GM21526 (cell line): ENCODE results near the gene EZH2.

Experiments used
- ATAC-seq: cut with Tn5 transposase; IDR thresholded peaks from one replicate; pipeline ENCODE4 v1.9.1; 2021; ENCODE audit warnings: moderate library complexity; ENCODE audit not compliant: unreplicated experiment, low FRiP score

The EZH2 gene

GRCh38 chr7:148903504-148903903 lies 19.4 kb upstream of the EZH2 start:
- ATAC-seq = no peak

GRCh38 chr7:148901178-148901577 lies 17.1 kb upstream of the EZH2 start:
- ATAC-seq = no peak

GRCh38 chr7:148898845-148899484 lies 14.9 kb upstream of the EZH2 start:
- ATAC-seq = no peak

GRCh38 chr7:148894591-148894990 lies 10.5 kb upstream of the EZH2 start:
- ATAC-seq = no peak

- ATAC-seq = no peak
Observed at GRCh38 chr7:148893071-148893470, 9.0 kb upstream of the EZH2 start.

- no peak for ATAC-seq
Observed at GRCh38 chr7:148888300-148888699, 4.2 kb upstream of the EZH2 start.

GRCh38 chr7:148886844-148887243 lies 2.8 kb upstream of the EZH2 start:
- ATAC-seq = no peak

- ATAC-seq = peak; percentile 89
Observed at GRCh38 chr7:148884299-148885022, 370 bp upstream of the EZH2 start.

- peak; percentile 34 for ATAC-seq
Observed at GRCh38 chr7:148883266-148884048, 634 bp downstream of the EZH2 start.

GRCh38 chr7:148882841-148883265 lies 1.2 kb downstream of the EZH2 start:
- no peak for ATAC-seq

GRCh38 chr7:148882192-148882591 lies 1.9 kb downstream of the EZH2 start:
- no peak for ATAC-seq

- no peak for ATAC-seq
Observed at GRCh38 chr7:148878317-148878716, 5.8 kb downstream of the EZH2 start.

GRCh38 chr7:148877517-148877916 lies 6.6 kb downstream of the EZH2 start:
- no peak for ATAC-seq

- no peak for ATAC-seq
Observed at GRCh38 chr7:148872188-148872587, 11.9 kb downstream of the EZH2 start.

- ATAC-seq = no peak
Observed at GRCh38 chr7:148871551-148871950, 12.5 kb downstream of the EZH2 start.

- no peak for ATAC-seq
Observed at GRCh38 chr7:148871030-148871429, 13.1 kb downstream of the EZH2 start.

GRCh38 chr7:148868378-148868674 lies 15.8 kb downstream of the EZH2 start:
- no peak for ATAC-seq

GRCh38 chr7:148867596-148868377 lies 16.3 kb downstream of the EZH2 start:
- no peak for ATAC-seq

- no peak for ATAC-seq
Observed at GRCh38 chr7:148866362-148866761, 17.7 kb downstream of the EZH2 start.

- no peak for ATAC-seq
Observed at GRCh38 chr7:148865283-148865682, 18.8 kb downstream of the EZH2 start.

- no peak for ATAC-seq
Observed at GRCh38 chr7:148863324-148863723, 20.8 kb downstream of the EZH2 start.
